ENCODE data around the gene MED12L.

The MED12L gene

DNA sequence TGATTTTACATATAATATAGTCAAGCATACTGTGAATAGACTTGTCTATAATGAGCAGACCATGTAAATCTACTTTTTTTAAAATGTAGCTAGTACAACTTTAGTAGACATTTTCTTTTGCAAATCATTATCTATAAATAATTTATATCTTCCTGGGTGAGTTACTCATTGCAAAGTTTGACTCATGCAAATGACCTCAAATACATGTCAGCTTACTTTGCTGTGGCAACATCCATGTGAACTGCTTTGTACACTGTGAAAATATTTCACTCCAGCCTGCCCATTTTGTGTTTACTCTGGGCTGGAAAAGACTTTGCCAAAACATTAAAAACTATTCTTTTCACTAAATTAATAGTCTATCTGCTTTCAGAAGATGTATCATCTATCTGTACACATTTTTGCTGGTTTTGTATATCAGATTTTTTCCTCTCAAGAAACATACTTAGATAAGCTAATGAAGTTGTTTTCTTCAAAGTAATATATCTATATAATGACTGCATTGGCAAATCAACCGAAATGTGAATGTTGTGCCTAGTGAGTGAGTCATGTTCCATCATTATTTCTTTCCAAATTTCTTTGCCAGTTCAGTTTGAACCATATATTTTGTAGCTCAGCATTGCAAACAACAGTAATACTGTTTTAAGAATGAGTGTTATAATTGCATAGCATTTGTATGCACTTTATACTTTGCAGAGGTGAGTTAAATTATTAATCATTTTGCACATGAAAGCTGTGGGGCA, 348.9 kb downstream of the MED12L start:
- DNase-seq = no peak

DNA sequence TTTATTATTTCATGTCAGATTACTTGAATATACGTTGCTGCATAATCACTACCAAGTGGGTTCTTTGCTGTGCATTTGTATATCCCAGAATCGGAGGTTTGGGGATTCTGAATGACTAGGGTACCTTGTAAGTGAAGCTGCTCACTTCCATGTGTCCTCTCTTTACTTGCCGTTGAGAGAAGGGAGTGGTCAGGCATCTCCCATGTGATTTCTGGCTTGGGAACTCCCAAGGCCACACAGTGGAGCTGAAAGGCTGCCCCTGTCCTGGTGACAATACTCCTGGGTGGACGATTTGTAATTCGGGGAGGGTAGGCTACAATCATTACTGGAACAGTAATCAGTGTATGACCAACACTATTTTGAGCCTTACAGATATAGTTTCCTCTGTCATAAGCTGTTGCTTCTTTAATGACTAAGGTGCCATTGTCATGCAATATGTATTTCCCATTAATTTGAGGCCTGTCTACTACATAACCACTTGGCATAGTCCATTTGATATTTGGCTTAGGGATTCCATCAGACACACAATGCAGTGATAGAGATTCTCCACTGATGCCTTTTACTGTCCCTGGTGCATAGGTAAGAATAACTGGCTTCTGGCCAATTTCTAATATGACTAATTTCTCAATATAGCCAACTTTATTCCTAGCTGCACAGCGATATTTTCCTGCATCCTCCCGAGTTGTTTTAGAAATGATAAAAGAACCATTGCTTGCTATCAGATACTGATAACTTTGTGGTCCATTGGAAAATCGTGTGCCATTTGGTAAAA, 351.4 kb downstream of the MED12L start:
- no peak for DNase-seq

- DNase-seq = no peak
Observed at GRCh38 chr3:151437906-151438305, 352.4 kb downstream of the MED12L start.

- DNase-seq = no peak
Observed at GRCh38 chr3:151439652-151440125, 354.2 kb downstream of the MED12L start.

DNA sequence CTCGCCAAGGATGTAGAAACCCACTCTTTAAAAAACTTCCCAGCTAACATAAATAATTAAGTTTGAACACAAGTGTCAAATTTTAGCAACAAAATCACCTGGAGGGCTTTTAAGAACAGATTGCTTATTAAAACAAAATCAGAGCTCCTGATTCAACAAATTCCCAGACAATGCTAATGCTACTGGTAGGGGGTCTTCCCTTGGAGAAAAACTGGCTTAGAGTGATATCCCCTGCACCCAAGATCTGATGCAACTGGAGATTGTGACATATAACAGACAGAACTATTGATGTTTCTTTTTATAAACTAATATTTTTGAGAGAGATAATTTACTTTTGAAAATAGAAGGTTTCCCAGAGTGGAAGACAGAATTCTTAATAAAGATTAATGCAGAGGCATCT, 355.5 kb downstream of the MED12L start:
- DNase-seq = no peak

- no peak for DNase-seq
Observed at GRCh38 chr3:151443583-151443982, 358.1 kb downstream of the MED12L start.

DNA sequence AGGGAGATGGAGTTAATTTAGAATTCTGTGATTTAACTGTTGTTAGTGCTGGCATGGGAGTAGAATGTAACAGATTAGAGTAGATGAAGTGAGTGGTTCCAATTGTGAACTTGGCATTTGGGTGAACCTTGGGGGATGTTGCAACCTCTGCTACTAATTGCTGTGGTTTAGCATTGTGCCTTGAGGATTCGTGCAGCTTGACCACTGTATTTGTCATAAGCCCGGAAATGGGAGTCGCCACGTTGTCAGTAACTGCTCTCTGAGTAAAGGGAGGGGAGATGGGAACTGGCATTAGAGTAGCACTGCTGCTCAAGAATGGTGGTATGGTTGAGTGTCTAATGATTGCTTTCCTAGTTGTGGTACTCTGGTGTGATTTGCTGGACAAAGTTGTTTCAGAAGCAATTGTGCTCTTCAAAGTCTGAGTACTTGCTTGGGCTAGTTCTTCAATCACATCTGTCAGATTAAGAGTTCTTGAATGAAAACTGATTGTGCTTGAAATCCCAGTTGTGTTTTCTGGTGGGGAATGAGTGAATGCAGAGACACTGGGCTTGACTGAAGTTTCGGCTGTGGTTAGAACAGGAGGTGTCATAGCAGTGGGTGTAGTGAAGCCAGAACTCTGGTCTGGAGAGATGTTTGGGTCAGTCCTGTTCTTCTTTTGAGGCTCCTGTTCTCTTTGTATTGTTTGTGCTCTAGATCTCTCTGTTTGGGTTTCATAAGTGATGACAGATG, 360.0 kb downstream of the MED12L start:
- no peak for DNase-seq

DNA sequence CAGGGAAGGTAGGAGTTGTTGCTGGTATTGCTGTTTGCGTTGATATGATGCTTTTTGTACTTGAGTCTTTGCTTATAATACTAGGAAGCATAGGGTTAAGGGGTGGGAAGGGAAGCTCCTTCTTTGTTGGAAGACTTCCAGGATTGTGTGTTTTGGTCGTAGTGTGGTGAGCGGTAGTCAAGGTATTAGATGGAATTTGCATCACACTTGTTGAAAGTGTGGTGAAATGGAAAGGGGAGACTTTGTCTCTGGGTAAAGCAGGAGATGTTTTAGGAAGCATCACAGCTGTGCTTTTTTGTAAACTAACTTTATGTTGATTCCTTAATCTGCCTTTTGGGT, 360.5 kb downstream of the MED12L start:
- DNase-seq = no peak

GRCh38 chr3:151452368-151452767, 366.9 kb downstream of the MED12L start:
- no peak for DNase-seq

DNA sequence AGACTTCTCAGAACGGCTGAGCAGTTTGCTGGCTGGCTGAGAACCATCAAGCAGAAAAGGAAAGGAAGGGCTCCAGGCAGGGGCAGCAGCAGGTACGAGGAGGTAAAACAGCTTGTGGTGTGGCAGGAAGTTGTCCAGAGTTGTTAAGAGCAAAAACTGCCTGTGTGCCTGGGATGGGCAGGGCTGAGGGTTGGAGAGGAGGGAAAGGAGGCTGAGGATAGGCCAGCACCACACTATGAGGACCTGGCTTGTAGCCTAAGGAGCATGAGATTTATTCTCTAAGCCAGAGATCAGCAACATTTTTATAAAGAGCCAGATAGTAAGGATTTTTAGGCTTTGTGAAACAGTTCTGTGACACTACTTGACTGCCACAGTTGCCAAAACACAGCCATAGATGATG, 367.4 kb downstream of the MED12L start:
- no peak for DNase-seq

- no peak for DNase-seq
Observed at GRCh38 chr3:151456065-151456464, 370.6 kb downstream of the MED12L start.

DNA sequence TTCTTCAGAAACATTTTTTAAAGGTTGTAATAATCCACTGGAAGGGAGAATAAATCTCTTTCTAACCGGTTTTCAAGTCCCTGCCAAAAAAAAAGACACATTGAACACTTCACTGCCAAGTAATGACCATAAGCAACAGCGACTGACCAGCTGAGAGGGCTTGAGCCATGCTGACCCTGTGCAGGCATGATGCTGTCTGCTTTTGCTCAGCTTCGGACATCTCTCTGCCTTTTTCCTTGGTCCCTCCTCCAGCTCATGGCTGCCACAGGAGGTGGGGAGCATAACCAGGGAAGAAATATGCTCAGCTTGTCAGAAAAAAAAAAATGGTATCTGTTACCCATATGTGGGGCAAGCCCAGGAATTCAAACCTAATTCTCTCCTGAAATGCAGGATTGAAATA, 373.9 kb downstream of the MED12L start:
- no peak for DNase-seq

- no peak for DNase-seq
Observed at GRCh38 chr3:151460228-151460627, 374.8 kb downstream of the MED12L start.

DNA sequence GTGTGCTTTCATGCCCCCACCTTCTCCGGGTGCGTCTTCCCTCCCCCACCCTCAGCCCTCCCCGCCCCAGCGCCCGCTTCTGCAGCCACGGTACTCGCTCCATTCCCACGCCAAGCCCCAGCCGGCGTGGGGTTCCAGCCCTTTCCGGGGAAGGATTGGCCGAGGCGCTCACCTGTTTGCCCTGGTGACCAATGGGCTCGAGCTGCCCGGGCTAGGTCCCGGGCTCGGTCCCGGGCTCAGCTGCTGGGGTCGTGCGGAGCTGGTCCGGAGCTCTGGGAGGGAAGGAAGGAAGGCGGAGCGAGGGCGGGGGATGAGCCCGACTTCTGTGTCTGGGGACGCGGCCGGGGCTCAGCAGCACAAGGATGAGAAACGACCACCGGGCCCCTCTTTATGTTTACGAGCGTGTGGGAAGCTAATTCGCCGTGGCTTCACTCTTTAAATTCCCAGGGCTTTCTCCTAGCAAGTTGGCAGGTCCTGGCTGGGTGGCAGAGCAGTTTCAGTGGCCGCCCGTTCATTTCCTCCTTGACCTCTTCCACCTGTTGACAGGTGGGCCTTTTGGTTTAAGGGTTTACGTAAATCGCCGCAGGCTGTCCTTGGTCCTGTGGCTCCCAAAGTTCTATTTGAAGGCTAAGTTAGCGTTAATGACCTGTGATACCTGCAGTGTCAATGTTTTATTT, 375.4 kb downstream of the MED12L start, which contains the start of gene IGSF10:
IGSF10 (minus strand) TSS at position 288 of the 677 bp plus-strand sequence. CDS start 2,352 bp downstream, outside the sequence.
- DNase-seq = no peak

DNA sequence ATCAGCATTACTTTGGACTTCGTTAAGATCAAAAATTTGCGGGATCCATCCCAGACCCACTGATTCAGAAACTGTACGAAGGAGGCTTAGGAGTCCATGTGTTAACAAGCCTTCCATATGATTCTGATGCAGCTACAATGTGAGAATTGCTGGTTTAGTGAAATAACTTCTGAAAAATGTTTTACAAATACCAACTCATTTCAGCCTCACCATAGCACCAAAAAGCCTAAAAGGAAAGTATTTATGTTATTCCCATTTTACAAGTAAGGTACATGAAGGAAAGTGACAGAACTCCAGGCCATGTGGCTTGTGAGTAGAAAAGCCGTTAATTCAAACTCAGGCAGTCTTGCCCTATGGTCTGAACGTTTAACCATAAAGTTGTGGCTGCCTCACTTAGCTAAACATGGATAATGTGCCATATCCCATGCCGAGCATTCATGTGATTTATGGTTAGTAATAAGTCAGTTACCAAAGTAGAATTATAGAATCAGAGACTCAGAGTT, 376.9 kb downstream of the MED12L start:
- no peak for DNase-seq

DNA sequence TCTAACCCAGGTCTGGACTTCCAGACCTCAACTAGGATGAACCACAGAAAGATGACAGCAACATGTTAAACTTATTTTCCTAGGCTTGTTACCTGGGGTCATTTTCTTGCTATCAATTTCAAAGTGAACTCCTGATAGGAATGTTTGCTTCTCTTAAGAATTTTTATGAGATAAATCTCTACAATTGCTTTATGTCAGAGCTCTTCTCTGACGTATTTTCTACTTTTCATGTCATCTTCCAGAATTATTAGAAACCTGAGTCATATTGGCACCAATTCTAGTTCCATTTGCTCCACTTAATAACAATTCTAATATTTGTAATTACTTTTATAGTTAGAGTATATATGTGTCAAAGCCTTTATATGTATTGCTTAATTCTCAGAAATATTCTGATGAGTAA, 377.5 kb downstream of the MED12L start:
- no peak for DNase-seq

DNA sequence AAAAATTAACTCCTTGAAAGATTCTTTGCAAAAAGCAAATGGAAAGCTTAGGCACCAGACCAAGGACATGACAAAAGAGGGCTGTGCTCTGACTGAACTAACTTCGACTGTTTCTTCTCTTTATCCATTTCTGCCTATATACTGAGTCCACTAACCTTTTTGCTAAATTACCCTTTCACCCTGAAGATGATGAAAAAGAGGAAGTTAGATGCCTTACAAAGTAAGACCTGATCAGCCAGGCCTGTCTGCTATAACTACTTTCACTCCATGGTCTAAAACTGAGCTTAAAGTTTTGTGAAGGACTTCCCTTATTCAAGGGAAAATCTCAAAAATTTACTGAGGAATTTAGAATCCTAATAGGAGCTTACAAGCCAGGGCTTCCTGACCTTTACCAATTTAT, 381.6 kb downstream of the MED12L start:
- no peak for DNase-seq

DNA sequence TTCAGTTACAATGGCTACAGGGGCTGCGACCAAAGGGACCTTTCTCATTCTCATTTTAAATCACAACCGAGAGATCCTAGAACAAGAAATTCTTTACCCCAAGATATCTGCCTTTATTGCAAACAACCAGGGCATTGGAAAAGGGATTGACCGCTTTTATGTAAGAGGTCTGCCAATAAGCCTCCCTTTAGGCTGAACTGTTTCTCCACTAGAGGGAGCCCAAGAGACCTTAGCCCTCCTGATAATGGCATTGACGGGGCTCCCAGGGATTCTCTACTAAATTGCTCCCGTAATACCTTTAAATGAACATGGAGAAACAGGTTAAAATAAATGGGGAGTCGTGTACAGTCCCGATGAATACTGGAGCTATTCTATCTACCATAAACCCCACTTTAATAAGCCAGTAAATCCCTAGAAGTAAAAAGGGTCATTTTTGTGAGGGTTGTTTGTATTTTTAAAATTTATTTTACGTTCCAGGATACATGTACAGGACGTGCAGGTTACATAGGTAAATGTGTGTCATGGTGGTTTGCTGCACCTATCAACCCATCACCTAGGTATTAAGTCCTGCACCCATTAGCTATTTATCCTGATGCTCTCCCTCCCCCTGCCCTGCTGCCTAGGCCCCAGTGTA, 382.9 kb downstream of the MED12L start:
- DNase-seq = peak; percentile 13

DNA sequence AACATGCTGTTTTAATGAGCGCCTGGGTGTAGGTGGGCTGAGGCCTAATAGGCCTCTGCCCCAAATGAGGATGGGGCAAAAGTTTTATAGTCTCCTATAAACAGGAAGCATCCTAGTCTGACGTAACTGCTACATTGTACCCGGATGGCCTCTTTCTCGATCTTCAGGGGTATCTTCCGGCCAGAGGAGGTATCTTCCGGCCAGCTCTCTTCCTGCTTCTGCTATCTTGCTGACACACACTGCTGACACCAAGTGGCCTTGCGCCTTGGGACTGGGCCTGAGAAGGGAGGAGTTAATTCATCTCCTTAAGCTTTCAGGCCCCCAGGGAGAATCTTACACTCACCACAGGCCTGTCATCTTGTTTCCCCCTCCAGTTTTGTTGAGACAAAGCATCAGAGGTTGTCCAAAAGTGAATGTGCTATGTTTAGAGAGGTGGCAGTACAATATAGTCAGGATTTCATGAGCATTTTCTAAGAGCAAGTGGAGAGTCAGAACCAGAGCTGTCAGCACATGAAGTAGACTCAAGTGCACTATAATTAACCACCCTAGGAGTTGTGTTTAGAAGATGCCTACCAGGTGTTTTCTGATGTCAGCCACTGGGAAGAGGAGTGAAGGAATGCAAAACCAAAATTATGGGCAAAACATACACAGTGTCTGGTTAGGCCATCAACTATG, 391.0 kb downstream of the MED12L start:
- DNase-seq = no peak

- no peak for DNase-seq
Observed at GRCh38 chr3:151477591-151478334, 392.3 kb downstream of the MED12L start.

DNA sequence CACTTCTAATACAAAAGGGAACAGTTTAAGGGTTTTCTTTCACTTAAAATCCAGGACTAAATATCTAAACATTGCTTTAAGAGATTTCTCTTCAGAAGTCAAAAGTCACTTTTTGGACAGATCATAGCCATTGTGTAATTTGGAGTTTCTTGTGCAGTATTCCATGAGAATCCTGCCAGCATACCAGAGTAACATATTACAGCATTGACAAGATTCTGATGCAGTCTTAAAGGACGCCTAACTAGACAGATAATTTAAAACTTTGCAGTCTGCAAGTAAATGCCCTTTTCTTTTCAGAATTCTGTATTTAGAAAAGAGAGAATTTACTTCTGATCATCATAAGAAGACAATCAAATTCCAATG, 392.9 kb downstream of the MED12L start:
- DNase-seq = no peak

All from activated T-cell treated with anti-CD3 and anti-CD28 coated beads for 4 hours (primary cell).